ENCODE data around the gene DLG2. TPM values are rescaled to one million over a fixed set of nuclear protein-coding genes. Genes with fewer than 3 reads are reported as not detected.

Gene DLG2
- total and polyA plus RNA-seq, 2 of the 4 experiments (the other 2 are of a cell fraction), result 0.31 to 0.36 TPM

- POLR2A ChIA-PET (ENCODE audit: unreplicated experiment), result no interaction called here
- dilution Hi-C loops (cut with HindIII; ENCODE audit: low sequenced_read_pairs, unreplicated experiment) (no loop called here), intact Hi-C loops (cut with micrococcal nuclease) (no loop called here)
Observed at GRCh38 chr11:84255483-84255882, 1371.7 kb downstream of the DLG2 start.

More at GRCh38 chr11:84255483-84255882, 1371.7 kb downstream of the DLG2 start:
- Histone ChIP-seq H4K5ac (ENCODE audit: low read depth, low read length) (no peak overlapping the region), H3K4me1 (ENCODE audit: control insufficient read depth, insufficient read depth, low read length) (no peaks in the 10 kb centered on the region), H3K9me1 (ENCODE audit: insufficient read depth, low read length) (no peaks in the 10 kb centered on the region), H3K4ac (ENCODE audit: low read depth, low read length) (no peak overlapping the region), H3K23ac (ENCODE audit: low read depth, low read length) (no peak overlapping the region), H3K18ac (ENCODE audit: low read depth, low read length) (no peak overlapping the region), H3K9me3 (ENCODE audit: control insufficient read depth, insufficient read depth, low read length) (no peaks in the 10 kb centered on the region), H3K4me2 (ENCODE audit: low read depth, low read length) (no peak overlapping the region), H3K56ac (ENCODE audit: extremely low read depth, insufficient read depth, low read length) (no peak overlapping the region), H2BK20ac (ENCODE audit: low read depth, low read length) (no peak overlapping the region), H3K27ac (ENCODE audit: insufficient read depth, low read length) (no peak overlapping the region), H3K27me3 (ENCODE audit: control insufficient read depth, insufficient read depth, low read length) (no peaks in the 10 kb centered on the region), H4K8ac (ENCODE audit: low read depth in 2 of 2, low read length in 2 of 2) (no peak overlapping the region), H3K79me1 (ENCODE audit: low read depth in 1 of 2, low read length in 2 of 2) (no peaks in the 10 kb centered on the region), H3K9ac (ENCODE audit: low read depth, low read length) (no peak overlapping the region), H3K4me3 (ENCODE audit: insufficient read depth, low read depth, low read length) (no peak overlapping the region), H3K14ac (replicated peaks; ENCODE audit: low read depth, low read length) (no peak overlapping the region), H2AK9ac (replicated peaks; ENCODE audit: low read depth, low read length, poor library complexity) (no peak overlapping the region), H2BK5ac (ENCODE audit: low read depth, low read length, poor library complexity, severe bottlenecking) (no peak overlapping the region), H3K36me3 (ENCODE audit: control insufficient read depth, insufficient read depth, low read length) (no peaks in the 10 kb centered on the region), H4K91ac (ENCODE audit: insufficient read depth, low read depth, low read length) (no peak overlapping the region), H4K20me1 (ENCODE audit: insufficient read depth, low read length) (no peaks in the 10 kb centered on the region), H2BK15ac (ENCODE audit: low read depth, low read length) (no peak overlapping the region), H2AFZ (replicated peaks; ENCODE audit: low read length, poor library complexity) (no peak overlapping the region), H2AK5ac (ENCODE audit: low read depth, low read length) (no peak overlapping the region), H2BK120ac (ENCODE audit: low read depth, low read length) (no peak overlapping the region)
- ATAC-seq (ENCODE audit: low read depth) (no peak), DNase-seq (no peak)
- WGBS, 2 experiments (ENCODE audit: extremely low coverage in 2 of 2, insufficient read length in 1 of 2), result no CpG with 5 or more reads among the region's 5 CpGs
- in situ Hi-C loops (cut with MboI; ENCODE audit: low sequenced_read_pairs), result no loop called here
- TF ChIP-seq MAFK (IDR thresholded peaks at IDR 0.05; ENCODE audit: low read depth, low read length) (peak; percentile 82), ELK1 (IDR thresholded peaks at IDR 0.05; ENCODE audit: borderline replicate concordance, low read depth, low read length) (no peak), NFE2L2 (IDR thresholded peaks at IDR 0.05; ENCODE audit: low read depth, low read length) (peak; percentile 65)
- BruUV-seq (replicated peaks), result no TSS peak
- CTCF ChIA-PET, result no interaction called here

Data from IMR-90 (cell line).